PC-3 (cell line): ENCODE data around the gene DNPEP. TPM values are rescaled to one million over a fixed set of nuclear protein-coding genes. Genes with fewer than 3 reads are reported as not detected.

Experiments
- ATAC-seq: fragments of 200-7000 bp; cut with Tn5 transposase; 2 replicates; pipeline ENCODE4 v1.9.1; 2020; ENCODE audit warnings: mild to moderate bottlenecking, moderate library complexity
- BruUV-seq: library from RNA; stranded (reverse); fragments of 400-500 nt; replicated peaks from 2 replicates; lab custom pipeline; 2021; lab: Mats Ljungman, UMichigan
- CTCF ChIA-PET: fragments of 300-600 bp; sonication (Branson Sonifier 250); formaldehyde crosslinking; loops from one replicate; lab custom pipeline; 2022; ENCODE audit warnings: antibody characterized with exemption; lab: Charles Lee
- POLR2A ChIA-PET: fragments of 300-600 bp; sonication (Branson Sonifier 250); formaldehyde crosslinking; loops from one replicate; lab custom pipeline; 2022; ENCODE audit warnings: antibody characterized with exemption; ENCODE audit not compliant: unreplicated experiment; lab: Charles Lee
- DNase-seq: peaks from one replicate; pipeline ENCODE4 v3.0.0-alpha.2; 2015
- H2AFZ ChIP-seq: fragments of 300-600 bp; sonication (generic); 2 replicates; pipeline ENCODE4 v1.6.0; 2016; ENCODE audit warnings: antibody characterized with exemption, low read length
- H3F3A ChIP-seq: fragments of 300-600 bp; sonication (generic); one replicate; pipeline ENCODE4 v1.6.0; 2017; ENCODE audit warnings: antibody characterized with exemption, low read length, control low read depth, mild to moderate bottlenecking; ENCODE audit not compliant: unreplicated experiment
- H3K27ac ChIP-seq: fragments of 300-600 bp; sonication (generic); 2 replicates; pipeline ENCODE4 v1.5.1; 2016; ENCODE audit warnings: mild to moderate bottlenecking, low read length
- H3K27me3 ChIP-seq: fragments of 300-600 bp; sonication (generic); 2 replicates; pipeline ENCODE4 v1.6.1; 2016; ENCODE audit warnings: low read length, mixed read lengths
- H3K36me3 ChIP-seq: fragments of 300-600 bp; sonication (generic); 2 replicates; pipeline ENCODE4 v1.6.1; 2016; ENCODE audit warnings: low read depth, mixed run types, low read length, mixed read lengths
- H3K4me1 ChIP-seq: fragments of 300-600 bp; sonication (generic); 2 replicates; pipeline ENCODE4 v1.5.1; 2016; ENCODE audit warnings: low read length; ENCODE audit not compliant: insufficient read depth
- H3K4me2 ChIP-seq: fragments of 300-600 bp; sonication (generic); 2 replicates; pipeline ENCODE4 v1.6.0; 2016; ENCODE audit warnings: low read length
- H3K4me3 ChIP-seq: fragments of 300-600 bp; sonication (generic); 2 replicates; pipeline ENCODE4 v1.5.1; 2016; ENCODE audit warnings: mild to moderate bottlenecking, low read length, mixed read lengths
- H3K79me2 ChIP-seq: fragments of 300-600 bp; sonication (generic); 2 replicates; pipeline ENCODE4 v1.6.1; 2017; ENCODE audit warnings: low read length, mixed read lengths
- H3K9ac ChIP-seq: fragments of 300-600 bp; sonication (generic); 2 replicates; pipeline ENCODE4 v1.6.0; 2016; ENCODE audit warnings: mild to moderate bottlenecking, low read length
- H3K9me2 ChIP-seq: fragments of 300-600 bp; sonication (generic); replicated peaks from 2 replicates; pipeline ENCODE4 v1.6.1; 2016; ENCODE audit warnings: mixed run types, low read length, mixed read lengths
- H3K9me3 ChIP-seq: fragments of 300-600 bp; sonication (generic); 2 replicates; pipeline ENCODE4 v1.6.1; 2016; ENCODE audit warnings: low read length, mixed read lengths
- H4K20me1 ChIP-seq: fragments of 300-600 bp; sonication (generic); 2 replicates; pipeline ENCODE4 v1.6.1; 2016; ENCODE audit warnings: low read length, mixed read lengths
- CTCF ChIP-seq: fragments of 300-600 bp; sonication (generic); conservative IDR thresholded peaks from 2 replicates; pipeline ENCODE4 v1.5.1; 2017; ENCODE audit warnings: antibody characterized with exemption, low read depth, mild to moderate bottlenecking, low read length
- EZH2 ChIP-seq: fragments of 300-600 bp; sonication (generic); IDR thresholded peaks from one replicate; pipeline ENCODE4 v1.6.1; 2017; ENCODE audit warnings: antibody characterized with exemption, mild to moderate bottlenecking, low read length; ENCODE audit not compliant: unreplicated experiment
- EZH2phosphoT487 ChIP-seq: fragments of 300-600 bp; sonication (generic); IDR thresholded peaks from 2 replicates; pipeline ENCODE4 v1.6.1; 2018; ENCODE audit warnings: mild to moderate bottlenecking, antibody characterized with exemption, low read length, borderline replicate concordance
- intact Hi-C: fragments of 100-400 bp; cut with micrococcal nuclease; formaldehyde crosslinking; loops from 2 replicates; pipeline ENCODE4 v1.9.0; 2023
- total RNA-seq: library from RNA; depleted of rRNA; stranded (reverse); fragments of >200 nt; gene quantifications from 2 replicates; pipeline ENCODE4 v1.2.3, GENCODE V29; 2014

Gene DNPEP
- total RNA-seq, 1 experiment from 2014 or later = 114 TPM

- Histone ChIP-seq H3K27ac (no peak overlapping the region), H3K9me3 (no peaks in the 10 kb centered on the region), H3K4me2 (no peak overlapping the region), H3K36me3 (no peaks in the 10 kb centered on the region), H4K20me1 (no peaks in the 10 kb centered on the region), H3K9ac (no peak overlapping the region), H3K9me2 (no peaks in the 10 kb centered on the region), H3K4me3 (no peak overlapping the region), H3K79me2 (no peaks in the 10 kb centered on the region), H2AFZ (no peak overlapping the region), H3K27me3 (no peaks in the 10 kb centered on the region), H3K4me1 (peaks cover 15% of the 10 kb centered on the region), H3F3A (no peaks in the 10 kb centered on the region)
- BruUV-seq = no TSS peak
- no peak for TF ChIP-seq EZH2
- ChIA-PET CTCF (no interaction called here), POLR2A (no interaction called here)
- intact Hi-C loops = loop anchor here (1.0 kb wide), 1 partner anchor 25 kb away; the partner anchor contains the start of gene DNPEP
- ATAC-seq = 0 out of 2 replicates have a peak, but pooled peaks have one; percentile 5
- DNase-seq = no peak
Observed at GRCh38 chr2:219362072-219362471, 25.6 kb downstream of the DNPEP start.

- DNase-seq = no peak
- H3K27ac ChIP-seq = no peak overlapping the region
- no peaks in the 10 kb centered on the region for H3K9me3 ChIP-seq
- H3K9ac ChIP-seq = no peak overlapping the region
- TF ChIP-seq EZH2phosphoT487 = no peak
- TF ChIP-seq EZH2 = no peak
- no peak for TF ChIP-seq CTCF
- peaks cover 14% of the 10 kb centered on the region for H3K4me1 ChIP-seq
- POLR2A ChIA-PET = no interaction called here
- H3F3A ChIP-seq = no peaks in the 10 kb centered on the region
- H3K36me3 ChIP-seq = no peaks in the 10 kb centered on the region
- no peaks in the 10 kb centered on the region for H3K79me2 ChIP-seq
- intact Hi-C loops = no loop called here
- no peak overlapping the region for H3K4me2 ChIP-seq
- no peaks in the 10 kb centered on the region for H3K9me2 ChIP-seq
- ATAC-seq = no peak
- H3K27me3 ChIP-seq = no peaks in the 10 kb centered on the region
- BruUV-seq = no TSS peak
- no peak overlapping the region for H3K4me3 ChIP-seq
- CTCF ChIA-PET = no interaction called here
- H4K20me1 ChIP-seq = no peaks in the 10 kb centered on the region
- no peak overlapping the region for H2AFZ ChIP-seq
Observed at GRCh38 chr2:219358170-219359075, 29.3 kb downstream of the DNPEP start.

- no TSS peak for BruUV-seq
- no peak overlapping the region for H3K4me3 ChIP-seq
- no peaks in the 10 kb centered on the region for H4K20me1 ChIP-seq
- H3K27me3 ChIP-seq = no peaks in the 10 kb centered on the region
- H3K9me2 ChIP-seq = no peaks in the 10 kb centered on the region
- no peak for ATAC-seq
- H2AFZ ChIP-seq = no peak overlapping the region
- no peak overlapping the region for H3K9ac ChIP-seq
- H3K79me2 ChIP-seq = no peaks in the 10 kb centered on the region
- H3K4me2 ChIP-seq = no peak overlapping the region
- H3K36me3 ChIP-seq = no peaks in the 10 kb centered on the region
- intact Hi-C loops = no loop called here
- CTCF ChIA-PET = no interaction called here
- no peak for TF ChIP-seq EZH2phosphoT487
- no peak for TF ChIP-seq EZH2
- no peak for TF ChIP-seq CTCF
- no peaks in the 10 kb centered on the region for H3F3A ChIP-seq
- no peaks in the 10 kb centered on the region for H3K9me3 ChIP-seq
- POLR2A ChIA-PET = no interaction called here
- no peaks in the 10 kb centered on the region for H3K4me1 ChIP-seq
- H3K27ac ChIP-seq = no peak overlapping the region
- no peak for DNase-seq
Observed at GRCh38 chr2:219356834-219357233, 30.9 kb downstream of the DNPEP start.
